ENCODE data around the gene SUMO2. TPM values are rescaled to one million over a fixed set of nuclear protein-coding genes. Genes with fewer than 3 reads are reported as not detected.

The SUMO2 gene
- total and polyA plus RNA-seq, 2 experiments from 2014 or later, result 139 to 890 TPM

DNA sequence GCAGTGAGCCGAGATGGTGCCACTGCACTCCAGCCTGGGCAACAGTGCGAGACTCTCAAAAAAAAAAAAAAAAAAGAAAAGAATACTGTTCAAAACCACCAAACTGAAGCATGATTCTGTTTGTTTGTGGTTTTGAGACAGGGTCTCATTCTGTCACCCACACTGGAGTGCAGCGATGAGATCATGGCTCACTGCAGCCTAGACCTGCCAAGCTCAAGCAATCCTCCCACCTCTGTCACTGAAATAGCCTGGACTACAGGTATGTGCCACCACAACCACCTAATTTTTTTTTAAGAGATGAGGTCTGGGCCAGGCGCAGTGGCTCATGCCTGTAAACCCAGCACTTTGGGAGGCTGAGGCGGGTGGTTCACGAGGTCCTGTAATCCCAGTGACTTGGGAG, 4.3 kb downstream of the SUMO2 start (continued):
- TF ChIP-seq, protein P1, sequence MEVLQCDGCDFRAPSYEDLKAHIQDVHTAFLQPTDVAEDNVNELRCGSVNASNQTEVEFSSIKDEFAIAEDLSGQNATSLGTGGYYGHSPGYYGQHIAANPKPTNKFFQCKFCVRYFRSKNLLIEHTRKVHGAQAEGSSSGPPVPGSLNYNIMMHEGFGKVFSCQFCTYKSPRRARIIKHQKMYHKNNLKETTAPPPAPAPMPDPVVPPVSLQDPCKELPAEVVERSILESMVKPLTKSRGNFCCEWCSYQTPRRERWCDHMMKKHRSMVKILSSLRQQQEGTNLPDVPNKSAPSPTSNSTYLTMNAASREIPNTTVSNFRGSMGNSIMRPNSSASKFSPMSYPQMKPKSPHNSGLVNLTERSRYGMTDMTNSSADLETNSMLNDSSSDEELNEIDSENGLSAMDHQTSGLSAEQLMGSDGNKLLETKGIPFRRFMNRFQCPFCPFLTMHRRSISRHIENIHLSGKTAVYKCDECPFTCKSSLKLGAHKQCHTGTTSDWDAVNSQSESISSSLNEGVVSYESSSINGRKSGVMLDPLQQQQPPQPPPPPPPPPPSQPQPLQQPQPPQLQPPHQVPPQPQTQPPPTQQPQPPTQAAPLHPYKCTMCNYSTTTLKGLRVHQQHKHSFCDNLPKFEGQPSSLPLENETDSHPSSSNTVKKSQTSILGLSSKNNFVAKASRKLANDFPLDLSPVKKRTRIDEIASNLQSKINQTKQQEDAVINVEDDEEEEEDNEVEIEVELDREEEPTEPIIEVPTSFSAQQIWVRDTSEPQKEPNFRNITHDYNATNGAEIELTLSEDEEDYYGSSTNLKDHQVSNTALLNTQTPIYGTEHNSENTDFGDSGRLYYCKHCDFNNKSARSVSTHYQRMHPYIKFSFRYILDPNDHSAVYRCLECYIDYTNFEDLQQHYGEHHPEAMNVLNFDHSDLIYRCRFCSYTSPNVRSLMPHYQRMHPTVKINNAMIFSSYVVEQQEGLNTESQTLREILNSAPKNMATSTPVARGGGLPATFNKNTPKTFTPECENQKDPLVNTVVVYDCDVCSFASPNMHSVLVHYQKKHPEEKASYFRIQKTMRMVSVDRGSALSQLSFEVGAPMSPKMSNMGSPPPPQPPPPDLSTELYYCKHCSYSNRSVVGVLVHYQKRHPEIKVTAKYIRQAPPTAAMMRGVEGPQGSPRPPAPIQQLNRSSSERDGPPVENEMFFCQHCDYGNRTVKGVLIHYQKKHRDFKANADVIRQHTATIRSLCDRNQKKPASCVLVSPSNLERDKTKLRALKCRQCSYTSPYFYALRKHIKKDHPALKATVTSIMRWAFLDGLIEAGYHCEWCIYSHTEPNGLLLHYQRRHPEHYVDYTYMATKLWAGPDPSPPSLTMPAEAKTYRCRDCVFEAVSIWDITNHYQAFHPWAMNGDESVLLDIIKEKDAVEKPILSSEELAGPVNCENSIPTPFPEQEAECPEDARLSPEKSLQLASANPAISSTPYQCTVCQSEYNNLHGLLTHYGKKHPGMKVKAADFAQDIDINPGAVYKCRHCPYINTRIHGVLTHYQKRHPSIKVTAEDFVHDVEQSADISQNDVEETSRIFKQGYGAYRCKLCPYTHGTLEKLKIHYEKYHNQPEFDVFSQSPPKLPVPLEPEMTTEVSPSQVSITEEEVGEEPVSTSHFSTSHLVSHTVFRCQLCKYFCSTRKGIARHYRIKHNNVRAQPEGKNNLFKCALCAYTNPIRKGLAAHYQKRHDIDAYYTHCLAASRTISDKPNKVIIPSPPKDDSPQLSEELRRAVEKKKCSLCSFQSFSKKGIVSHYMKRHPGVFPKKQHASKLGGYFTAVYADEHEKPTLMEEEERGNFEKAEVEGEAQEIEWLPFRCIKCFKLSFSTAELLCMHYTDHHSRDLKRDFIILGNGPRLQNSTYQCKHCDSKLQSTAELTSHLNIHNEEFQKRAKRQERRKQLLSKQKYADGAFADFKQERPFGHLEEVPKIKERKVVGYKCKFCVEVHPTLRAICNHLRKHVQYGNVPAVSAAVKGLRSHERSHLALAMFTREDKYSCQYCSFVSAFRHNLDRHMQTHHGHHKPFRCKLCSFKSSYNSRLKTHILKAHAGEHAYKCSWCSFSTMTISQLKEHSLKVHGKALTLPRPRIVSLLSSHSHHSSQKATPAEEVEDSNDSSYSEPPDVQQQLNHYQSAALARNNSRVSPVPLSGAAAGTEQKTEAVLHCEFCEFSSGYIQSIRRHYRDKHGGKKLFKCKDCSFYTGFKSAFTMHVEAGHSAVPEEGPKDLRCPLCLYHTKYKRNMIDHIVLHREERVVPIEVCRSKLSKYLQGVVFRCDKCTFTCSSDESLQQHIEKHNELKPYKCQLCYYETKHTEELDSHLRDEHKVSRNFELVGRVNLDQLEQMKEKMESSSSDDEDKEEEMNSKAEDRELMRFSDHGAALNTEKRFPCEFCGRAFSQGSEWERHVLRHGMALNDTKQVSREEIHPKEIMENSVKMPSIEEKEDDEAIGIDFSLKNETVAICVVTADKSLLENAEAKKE (CRISPR knock-in tag; IDR thresholded peaks at IDR 0.05), result no peak
- TF ChIP-seq CREB1 (CRISPR knock-in tag; IDR thresholded peaks at IDR 0.05; ENCODE audit: low read depth) (no peak), STAT1 (IDR thresholded peaks at IDR 0.05; ENCODE audit: unreplicated experiment) (no peak), JUNB (IDR thresholded peaks at IDR 0.05; ENCODE audit: unreplicated experiment) (no peak), ZNF331 (CRISPR knock-in tag; IDR thresholded peaks at IDR 0.05; ENCODE audit: low read depth) (no peak), EZH2phosphoT487 (IDR thresholded peaks at IDR 0.05; ENCODE audit: unreplicated experiment) (no peak), EZH2 (IDR thresholded peaks at IDR 0.05; ENCODE audit: low read depth, unreplicated experiment) (no peak)
- TF ChIP-seq, protein P2, sequence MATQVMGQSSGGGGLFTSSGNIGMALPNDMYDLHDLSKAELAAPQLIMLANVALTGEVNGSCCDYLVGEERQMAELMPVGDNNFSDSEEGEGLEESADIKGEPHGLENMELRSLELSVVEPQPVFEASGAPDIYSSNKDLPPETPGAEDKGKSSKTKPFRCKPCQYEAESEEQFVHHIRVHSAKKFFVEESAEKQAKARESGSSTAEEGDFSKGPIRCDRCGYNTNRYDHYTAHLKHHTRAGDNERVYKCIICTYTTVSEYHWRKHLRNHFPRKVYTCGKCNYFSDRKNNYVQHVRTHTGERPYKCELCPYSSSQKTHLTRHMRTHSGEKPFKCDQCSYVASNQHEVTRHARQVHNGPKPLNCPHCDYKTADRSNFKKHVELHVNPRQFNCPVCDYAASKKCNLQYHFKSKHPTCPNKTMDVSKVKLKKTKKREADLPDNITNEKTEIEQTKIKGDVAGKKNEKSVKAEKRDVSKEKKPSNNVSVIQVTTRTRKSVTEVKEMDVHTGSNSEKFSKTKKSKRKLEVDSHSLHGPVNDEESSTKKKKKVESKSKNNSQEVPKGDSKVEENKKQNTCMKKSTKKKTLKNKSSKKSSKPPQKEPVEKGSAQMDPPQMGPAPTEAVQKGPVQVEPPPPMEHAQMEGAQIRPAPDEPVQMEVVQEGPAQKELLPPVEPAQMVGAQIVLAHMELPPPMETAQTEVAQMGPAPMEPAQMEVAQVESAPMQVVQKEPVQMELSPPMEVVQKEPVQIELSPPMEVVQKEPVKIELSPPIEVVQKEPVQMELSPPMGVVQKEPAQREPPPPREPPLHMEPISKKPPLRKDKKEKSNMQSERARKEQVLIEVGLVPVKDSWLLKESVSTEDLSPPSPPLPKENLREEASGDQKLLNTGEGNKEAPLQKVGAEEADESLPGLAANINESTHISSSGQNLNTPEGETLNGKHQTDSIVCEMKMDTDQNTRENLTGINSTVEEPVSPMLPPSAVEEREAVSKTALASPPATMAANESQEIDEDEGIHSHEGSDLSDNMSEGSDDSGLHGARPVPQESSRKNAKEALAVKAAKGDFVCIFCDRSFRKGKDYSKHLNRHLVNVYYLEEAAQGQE (IDR thresholded peaks at IDR 0.05; ENCODE audit: unreplicated experiment), result no peak

Data from GM23338 (cell line).